Lower leg skin (tissue), 3 donors: ENCODE data around the gene RNPS1.

Experiments
- CTCF ChIP-seq, 3 donors: fragments of 450-650 bp; IDR thresholded peaks; one replicate each; pipeline ENCODE4 v1.5.1; 2016; ENCODE audit warnings: antibody characterized with exemption in 3 of 3, mild to moderate bottlenecking in 3 of 3, moderate library complexity in 2 of 3
- POLR2A ChIP-seq, 2 donors: fragments of 450-650 bp; IDR thresholded peaks; one replicate each; pipeline ENCODE4 v1.6.1; 2016 to 2017; ENCODE audit warnings: antibody characterized with exemption in 2 of 2, mild to moderate bottlenecking in 1 of 2, moderate library complexity in 1 of 2

GRCh38 chr16:2216330-2216729 lies 51.6 kb downstream of the RNPS1 start:
- TF ChIP-seq CTCF (IDR thresholded peaks at IDR 0.05), result no peak
- no peak for TF ChIP-seq POLR2A (IDR thresholded peaks at IDR 0.05)
